Measurements from ENCODE around the gene PKIG. TPM values are rescaled to one million over a fixed set of nuclear protein-coding genes. Genes with fewer than 3 reads are reported as not detected.

PKIG gene
- total RNA-seq, 2 donors from 2014 or later, result 61.5 to 77.6 TPM

DNA sequence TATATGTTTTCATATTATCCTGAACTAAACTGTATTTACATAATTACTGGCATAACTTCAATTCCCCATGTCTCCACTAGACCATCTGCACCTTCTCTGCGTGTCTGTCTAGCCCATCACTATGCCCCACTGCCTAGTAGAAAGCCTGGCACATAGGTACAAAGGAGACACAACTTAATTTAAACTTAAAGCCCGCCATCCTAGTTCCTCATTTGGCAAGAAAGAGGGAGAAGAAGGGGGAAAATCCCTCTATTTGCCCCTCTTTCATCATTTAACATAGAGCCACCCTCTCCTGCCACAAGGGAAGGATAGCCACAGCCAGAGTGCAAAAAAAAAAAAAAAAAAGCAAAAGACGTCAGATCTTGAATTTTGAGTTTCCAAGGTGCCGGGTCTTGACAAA lies 1.8 kb downstream of the PKIG start:
- Mint-ChIP-seq H3K36me3 (ENCODE audit: low read depth) (no peaks in the 10 kb centered on the region), H3K4me1 (peaks cover 28% of the 10 kb centered on the region), H3K27ac (no peak overlapping the region), H3K4me3 (no peak overlapping the region), H3K27me3 (ENCODE audit: insufficient read depth) (no peaks in the 10 kb centered on the region), H3K9me3 (no peaks in the 10 kb centered on the region)
- 82 to 96% methylated on average over 2 to 4 of the region's 4 CpGs for WGBS, 2 experiments (ENCODE audit: insufficient coverage in 1 of 2, insufficient read length in 1 of 2)
- no peaks in the 10 kb centered on the region for H3K36me3 ChIP-seq (ENCODE audit: control insufficient read depth, insufficient read depth, low read length)
- no peak overlapping the region for H3K4me3 ChIP-seq (ENCODE audit: low read length)
- H3K27me3 ChIP-seq (ENCODE audit: control insufficient read depth, insufficient read depth, low read length, poor library complexity, severe bottlenecking), result no peaks in the 10 kb centered on the region
- no peaks in the 10 kb centered on the region for H3K9me3 ChIP-seq (ENCODE audit: control insufficient read depth, low read length)
- H3K27ac ChIP-seq (ENCODE audit: low read depth, low read length), result no peak overlapping the region
- no peak overlapping the region for H3K9ac ChIP-seq (ENCODE audit: extremely low read depth, low read length, poor library complexity, severe bottlenecking)
- H3K4me1 ChIP-seq (ENCODE audit: control insufficient read depth, insufficient read depth, low read length), result no peaks in the 10 kb centered on the region
- TF ChIP-seq, protein P1, sequence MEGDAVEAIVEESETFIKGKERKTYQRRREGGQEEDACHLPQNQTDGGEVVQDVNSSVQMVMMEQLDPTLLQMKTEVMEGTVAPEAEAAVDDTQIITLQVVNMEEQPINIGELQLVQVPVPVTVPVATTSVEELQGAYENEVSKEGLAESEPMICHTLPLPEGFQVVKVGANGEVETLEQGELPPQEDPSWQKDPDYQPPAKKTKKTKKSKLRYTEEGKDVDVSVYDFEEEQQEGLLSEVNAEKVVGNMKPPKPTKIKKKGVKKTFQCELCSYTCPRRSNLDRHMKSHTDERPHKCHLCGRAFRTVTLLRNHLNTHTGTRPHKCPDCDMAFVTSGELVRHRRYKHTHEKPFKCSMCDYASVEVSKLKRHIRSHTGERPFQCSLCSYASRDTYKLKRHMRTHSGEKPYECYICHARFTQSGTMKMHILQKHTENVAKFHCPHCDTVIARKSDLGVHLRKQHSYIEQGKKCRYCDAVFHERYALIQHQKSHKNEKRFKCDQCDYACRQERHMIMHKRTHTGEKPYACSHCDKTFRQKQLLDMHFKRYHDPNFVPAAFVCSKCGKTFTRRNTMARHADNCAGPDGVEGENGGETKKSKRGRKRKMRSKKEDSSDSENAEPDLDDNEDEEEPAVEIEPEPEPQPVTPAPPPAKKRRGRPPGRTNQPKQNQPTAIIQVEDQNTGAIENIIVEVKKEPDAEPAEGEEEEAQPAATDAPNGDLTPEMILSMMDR (conservative IDR thresholded peaks at IDR 0.05), result no peak
- DNase-seq, result no peak

DNA sequence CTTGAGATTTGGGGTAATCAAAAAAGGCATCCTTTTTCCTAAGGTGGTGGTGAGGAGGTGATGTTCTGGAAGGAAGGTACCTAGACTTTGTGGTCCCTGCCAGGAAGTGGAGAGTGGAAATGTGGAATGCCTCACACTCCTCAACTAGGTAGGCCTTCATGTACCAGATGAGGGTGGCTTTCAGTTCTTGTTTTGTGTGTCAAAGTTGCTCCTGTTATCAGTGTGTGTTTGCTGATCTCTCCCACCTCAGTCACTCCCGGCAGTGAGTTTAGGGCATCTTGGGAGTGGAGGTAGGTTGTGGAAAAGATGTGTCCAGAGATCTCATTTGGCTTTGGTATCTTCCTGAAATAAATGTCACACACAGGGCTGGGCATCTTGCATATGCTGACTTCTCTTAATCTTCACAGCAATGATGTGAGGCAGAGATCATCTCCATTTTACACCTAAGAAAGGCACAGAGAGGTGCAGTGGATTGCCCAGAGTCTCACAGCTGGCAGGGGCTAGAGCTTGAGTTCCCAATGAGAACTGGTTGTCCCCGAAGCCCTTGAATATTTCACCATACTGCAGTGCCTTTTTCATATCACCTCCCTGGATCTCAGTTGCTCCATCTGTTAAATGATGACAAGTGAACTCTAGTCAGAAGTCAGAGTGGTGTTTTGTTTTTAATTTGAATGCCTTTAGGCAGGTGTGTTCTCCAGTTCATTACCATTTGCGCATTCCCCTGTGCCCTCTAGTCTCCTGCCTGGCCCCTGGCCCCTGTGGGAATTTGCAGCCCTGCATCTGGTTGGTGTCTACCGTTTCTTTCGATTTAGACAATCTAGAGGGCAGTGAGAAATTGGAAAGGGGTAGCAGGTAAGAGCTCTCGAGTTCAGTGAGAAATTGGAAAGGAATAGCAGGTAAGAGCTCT lies 2.9 kb downstream of the PKIG start:
- WGBS, 2 experiments (ENCODE audit: insufficient coverage in 1 of 2, insufficient read length in 1 of 2), result 88 to 100% methylated on average over 2 to 6 of the region's 6 CpGs
- H3K27ac Mint-ChIP-seq, result no peak overlapping the region
- H3K9me3 ChIP-seq (ENCODE audit: control insufficient read depth, low read length), result no peaks in the 10 kb centered on the region
- H3K4me1 Mint-ChIP-seq, result peaks cover 21% of the 10 kb centered on the region
- H3K27me3 Mint-ChIP-seq (ENCODE audit: insufficient read depth), result no peaks in the 10 kb centered on the region
- no peaks in the 10 kb centered on the region for H3K9me3 Mint-ChIP-seq
- no peak for DNase-seq
- H3K27ac ChIP-seq (ENCODE audit: low read depth, low read length), result no peak overlapping the region
- peaks cover 5% of the 10 kb centered on the region for H3K36me3 Mint-ChIP-seq (ENCODE audit: low read depth)
- no peak overlapping the region for H3K9ac ChIP-seq (ENCODE audit: extremely low read depth, low read length, poor library complexity, severe bottlenecking)
- TF ChIP-seq, protein P1 (conservative IDR thresholded peaks at IDR 0.05), result no peak
- H3K27me3 ChIP-seq (ENCODE audit: control insufficient read depth, insufficient read depth, low read length, poor library complexity, severe bottlenecking), result no peaks in the 10 kb centered on the region
- no peak overlapping the region for H3K4me3 ChIP-seq (ENCODE audit: low read length)
- H3K4me1 ChIP-seq (ENCODE audit: control insufficient read depth, insufficient read depth, low read length), result no peaks in the 10 kb centered on the region
- no peak overlapping the region for H3K4me3 Mint-ChIP-seq
- no peaks in the 10 kb centered on the region for H3K36me3 ChIP-seq (ENCODE audit: control insufficient read depth, insufficient read depth, low read length)

DNA sequence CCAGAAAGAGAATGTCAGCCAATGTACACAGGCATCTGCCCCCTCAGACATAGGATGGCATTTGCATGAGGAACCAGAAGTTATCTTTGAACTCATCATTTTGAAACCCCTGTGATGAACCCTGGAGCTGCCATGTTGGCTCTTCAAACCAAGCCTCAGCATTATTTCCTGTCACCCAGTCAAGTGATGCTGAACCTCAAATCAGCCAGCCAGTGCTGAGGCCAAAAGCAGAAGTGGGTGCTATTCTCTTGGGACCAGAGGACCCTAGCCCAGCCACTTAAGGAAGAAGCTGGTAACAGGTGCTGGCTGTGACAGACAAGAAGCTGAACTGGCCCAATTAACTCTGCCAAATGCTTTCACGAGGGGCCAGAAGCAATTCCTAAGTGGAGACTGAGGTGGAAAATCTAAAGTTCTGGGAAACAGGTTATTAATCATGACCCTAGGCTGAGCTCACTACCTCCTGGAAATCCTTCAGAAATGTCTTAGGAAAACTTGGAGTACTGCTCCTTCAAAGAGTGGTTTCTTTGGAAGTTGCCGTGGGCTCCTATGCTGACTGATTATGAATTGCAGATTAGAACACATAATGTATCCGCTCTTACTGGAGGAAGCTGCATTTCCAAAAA lies 4.0 kb downstream of the PKIG start:
- Histone ChIP-seq H3K27me3 (ENCODE audit: control insufficient read depth, insufficient read depth, low read length, poor library complexity, severe bottlenecking) (no peaks in the 10 kb centered on the region), H3K27ac (ENCODE audit: low read depth, low read length) (no peak overlapping the region), H3K9me3 (ENCODE audit: control insufficient read depth, low read length) (no peaks in the 10 kb centered on the region), H3K9ac (ENCODE audit: extremely low read depth, low read length, poor library complexity, severe bottlenecking) (no peak overlapping the region), H3K36me3 (ENCODE audit: control insufficient read depth, insufficient read depth, low read length) (peaks cover 4% of the 10 kb centered on the region), H3K4me3 (ENCODE audit: low read length) (no peak overlapping the region), H3K4me1 (ENCODE audit: control insufficient read depth, insufficient read depth, low read length) (no peaks in the 10 kb centered on the region)
- Mint-ChIP-seq H3K4me1 (peaks cover 26% of the 10 kb centered on the region), H3K27me3 (ENCODE audit: insufficient read depth) (no peaks in the 10 kb centered on the region), H3K9me3 (no peaks in the 10 kb centered on the region), H3K36me3 (ENCODE audit: low read depth) (peaks cover 15% of the 10 kb centered on the region), H3K27ac (no peak overlapping the region), H3K4me3 (no peak overlapping the region)
- TF ChIP-seq, protein P1 (conservative IDR thresholded peaks at IDR 0.05), result no peak
- WGBS, 2 experiments (ENCODE audit: insufficient coverage in 1 of 2, insufficient read length in 1 of 2), result 90 to 94% methylated on average over 3 of the region's 3 CpGs
- DNase-seq, result no peak
